IMR-90 (cell line): ENCODE results near the gene RPS6KL1. TPM values are rescaled to one million over a fixed set of nuclear protein-coding genes. Genes with fewer than 3 reads are reported as not detected.

ENCODE experiments used
- ATAC-seq: fragments of 200-7000 bp; cut with Tn5 transposase; 2 replicates; pipeline ENCODE4 v1.9.1; 2020; ENCODE audit warnings: low read depth, mild to moderate bottlenecking, moderate library complexity
- BruUV-seq: library from RNA; stranded (reverse); fragments of 400-500 nt; replicated peaks from 2 replicates; lab custom pipeline; 2021; lab: Mats Ljungman, UMichigan
- CTCF ChIA-PET: fragments of 300-600 bp; formaldehyde crosslinking; extraction: SDS; loops from one replicate; lab custom pipeline; 2021; ENCODE audit warnings: antibody characterized with exemption; lab: Yijun Ruan, JAX
- POLR2A ChIA-PET: fragments of 300-600 bp; sonication (Branson Sonifier 250); formaldehyde crosslinking; loops from one replicate; lab custom pipeline; 2022; ENCODE audit warnings: antibody characterized with exemption; ENCODE audit not compliant: unreplicated experiment; lab: Charles Lee
- DNase-seq: peaks from one replicate; pipeline ENCODE4 v3.0.0; 2013
- H2AFZ ChIP-seq: replicated peaks from 2 replicates; pipeline ENCODE3; 2013; ENCODE audit warnings: low read length, mild to moderate bottlenecking; ENCODE audit not compliant: poor library complexity
- H2AK5ac ChIP-seq: 2 replicates; pipeline ENCODE4 v1.6.1; 2013; ENCODE audit warnings: low read depth, low read length, inconsistent platforms
- H2AK9ac ChIP-seq: replicated peaks from 2 replicates; pipeline ENCODE3; 2013; ENCODE audit warnings: mild to moderate bottlenecking, low read depth, low read length, moderate library complexity; ENCODE audit not compliant: poor library complexity
- H2BK120ac ChIP-seq: 2 replicates; pipeline ENCODE4 v1.6.1; 2013; ENCODE audit warnings: low read depth, low read length, inconsistent platforms
- H2BK15ac ChIP-seq: 3 replicates; pipeline ENCODE4 v1.6.1; 2013; ENCODE audit warnings: low read depth, low read length, inconsistent platforms
- H2BK20ac ChIP-seq: 2 replicates; pipeline ENCODE4 v1.6.1; 2013; ENCODE audit warnings: low read depth, mild to moderate bottlenecking, inconsistent platforms, low read length, moderate library complexity
- H2BK5ac ChIP-seq: 2 replicates; pipeline ENCODE4 v1.6.1; 2013; ENCODE audit warnings: mild to moderate bottlenecking, low read depth, low read length, inconsistent platforms; ENCODE audit not compliant: poor library complexity, severe bottlenecking
- H3K14ac ChIP-seq: replicated peaks from 2 replicates; pipeline ENCODE4 v1.6.1; 2013; ENCODE audit warnings: low read depth, low read length, inconsistent platforms
- H3K18ac ChIP-seq: 2 replicates; pipeline ENCODE4 v1.6.1; 2013; ENCODE audit warnings: low read depth, low read length, control low read depth
- H3K23ac ChIP-seq: 2 replicates; pipeline ENCODE4 v1.6.1; 2013; ENCODE audit warnings: low read depth, low read length, inconsistent platforms
- H3K27ac ChIP-seq: 2 replicates; pipeline ENCODE4 v1.5.1; 2013; ENCODE audit warnings: mild to moderate bottlenecking, control low read depth, low read length; ENCODE audit not compliant: insufficient read depth
- H3K27me3 ChIP-seq: 2 replicates; pipeline ENCODE4 v1.6.1; 2013; ENCODE audit warnings: low read length; ENCODE audit not compliant: control insufficient read depth, insufficient read depth
- H3K36me3 ChIP-seq: 2 replicates; pipeline ENCODE4 v1.6.1; 2013; ENCODE audit warnings: low read length, mixed read lengths; ENCODE audit not compliant: control insufficient read depth, insufficient read depth
- H3K4ac ChIP-seq: 2 replicates; pipeline ENCODE4 v1.6.1; 2013; ENCODE audit warnings: low read depth, low read length, inconsistent platforms
- H3K4me1 ChIP-seq: 2 replicates; pipeline ENCODE4 v1.6.1; 2013; ENCODE audit warnings: low read length, mixed read lengths; ENCODE audit not compliant: control insufficient read depth, insufficient read depth
- H3K4me2 ChIP-seq: 2 replicates; pipeline ENCODE4 v1.6.1; 2013; ENCODE audit warnings: low read depth, mild to moderate bottlenecking, control low read depth, low read length, moderate library complexity
- H3K4me3 ChIP-seq: 2 replicates; pipeline ENCODE4 v1.5.1; 2013; ENCODE audit warnings: low read depth, mild to moderate bottlenecking, control low read depth, low read length, moderate library complexity; ENCODE audit not compliant: insufficient read depth
- H3K56ac ChIP-seq: 2 replicates; pipeline ENCODE4 v1.6.1; 2013; ENCODE audit warnings: low read length, inconsistent platforms; ENCODE audit not compliant: insufficient read depth; ENCODE audit errors: extremely low read depth
- H3K79me1 ChIP-seq, 2 experiments: 2 replicates each; pipeline ENCODE4 v1.6.1; 2013; ENCODE audit warnings: low read length in 2 of 2, inconsistent platforms in 1 of 2, low read depth in 1 of 2
- H3K9ac ChIP-seq: 2 replicates; pipeline ENCODE4 v1.6.1; 2013; ENCODE audit warnings: low read depth, low read length, control low read depth
- H3K9me1 ChIP-seq: 2 replicates; pipeline ENCODE4 v1.6.1; 2013; ENCODE audit warnings: low read length, inconsistent platforms; ENCODE audit not compliant: insufficient read depth
- H3K9me3 ChIP-seq: 2 replicates; pipeline ENCODE4 v1.6.1; 2013; ENCODE audit warnings: low read length; ENCODE audit not compliant: control insufficient read depth, insufficient read depth
- H4K20me1 ChIP-seq: 2 replicates; pipeline ENCODE4 v1.6.1; 2013; ENCODE audit warnings: low read length, inconsistent platforms; ENCODE audit not compliant: insufficient read depth
- H4K5ac ChIP-seq: 2 replicates; pipeline ENCODE4 v1.6.1; 2013; ENCODE audit warnings: mild to moderate bottlenecking, low read depth, low read length, control low read depth
- H4K8ac ChIP-seq, 2 experiments: 2 replicates each; pipeline ENCODE4 v1.6.1; 2013; ENCODE audit warnings: low read depth in 2 of 2, low read length in 2 of 2, control low read depth in 1 of 2, inconsistent platforms in 1 of 2
- H4K91ac ChIP-seq: 2 replicates; pipeline ENCODE4 v1.6.1; 2013; ENCODE audit warnings: low read depth, low read length, inconsistent platforms; ENCODE audit not compliant: insufficient read depth
- BHLHE40 ChIP-seq: fragments of 150-350 bp; IDR thresholded peaks from 2 replicates; pipeline ENCODE4 v1.6.1; 2016; ENCODE audit warnings: mild to moderate bottlenecking, low read depth, low read length
- CHD1 ChIP-seq: IDR thresholded peaks from 2 replicates; pipeline ENCODE4 v1.6.1; 2012; ENCODE audit warnings: low read depth, low read length, improper control_type of control experiment
- CTCF ChIP-seq: conservative IDR thresholded peaks from 2 replicates; pipeline ENCODE4 v1.5.1; 2012; ENCODE audit warnings: mild to moderate bottlenecking, low read depth, low read length, improper control_type of control experiment
- MAZ ChIP-seq: IDR thresholded peaks from 2 replicates; pipeline ENCODE4 v1.6.1; 2012; ENCODE audit warnings: low read depth, mild to moderate bottlenecking, low read length, improper control_type of control experiment, moderate library complexity, borderline replicate concordance
- POLR2A ChIP-seq: IDR thresholded peaks from 2 replicates; pipeline ENCODE4 v1.6.1; 2012; ENCODE audit warnings: mild to moderate bottlenecking, low read depth, low read length
- RAD21 ChIP-seq: IDR thresholded peaks from 2 replicates; pipeline ENCODE4 v1.6.1; 2012; ENCODE audit warnings: low read length, improper control_type of control experiment
- RCOR1 ChIP-seq: IDR thresholded peaks from 2 replicates; pipeline ENCODE4 v1.6.1; 2012; ENCODE audit warnings: mild to moderate bottlenecking, low read length, improper control_type of control experiment; ENCODE audit not compliant: insufficient replicate concordance
- SMC3 ChIP-seq: fragments of 150-350 bp; IDR thresholded peaks from 2 replicates; pipeline ENCODE4 v1.6.1; 2016; ENCODE audit warnings: low read depth, mild to moderate bottlenecking, antibody characterized with exemption, low read length, moderate library complexity
- WGBS, 2 experiments: methylation state at CpG; one replicate each; pipeline versions ENCODE4 v1.1.5 to v1.1.7; 2013; ENCODE audit warnings: missing lambda C conversion rate in 2 of 2; ENCODE audit not compliant: insufficient read length in 1 of 2; ENCODE audit errors: extremely low coverage in 2 of 2; 5-methylcytosine and 5-hydroxymethylcytosine counted together
- dilution Hi-C: fragments of 300-500 bp; cut with HindIII; formaldehyde crosslinking; loops from one replicate; pipeline ENCODE4 v1.14.3; 2018; ENCODE audit warnings: low sequenced_read_pairs; ENCODE audit not compliant: unreplicated experiment
- in situ Hi-C: fragments of 300-500 bp; cut with MboI; formaldehyde crosslinking; loops from 3 replicates; pipeline ENCODE4 v1.14.3; 2019; ENCODE audit warnings: low sequenced_read_pairs, inconsistent platforms, mixed read lengths
- intact Hi-C: fragments of 100-400 bp; cut with micrococcal nuclease; formaldehyde crosslinking; loops from 2 replicates; pipeline ENCODE4 v1.10.0; 2022
- polyA plus RNA-seq, 3 experiments: library from polyadenylated mRNA; depleted of rRNA; stranded (reverse); fragments of >200 nt; gene quantifications; 2 replicates each; pipeline ENCODE4 v1.2.3, GENCODE V29; 2012; ENCODE audit warnings: low replicate concordance in 1 of 3
- total RNA-seq: library from RNA; depleted of rRNA; stranded (reverse); fragments of >200 nt; gene quantifications from 2 replicates; pipeline ENCODE4 v1.2.3, GENCODE V29; 2012

Gene RPS6KL1
- total and polyA plus RNA-seq, 2 of the 4 experiments (the other 2 are of a cell fraction) = 0.72 to 1.7 TPM

- Histone ChIP-seq H2BK20ac (no peak overlapping the region), H3K4me3 (no peak overlapping the region), H3K56ac (no peak overlapping the region), H3K14ac (no peak overlapping the region), H3K27ac (no peak overlapping the region), H2BK15ac (peak overlapping the region; percentile 21; the same call in 1 of the 3 replicates), H3K9me3 (no peaks in the 10 kb centered on the region), H4K91ac (no peak overlapping the region; the same call in 1 of the 2 replicates), H3K9ac (no peak overlapping the region), H3K79me1 (no peaks in the 10 kb centered on the region), H3K9me1 (peaks cover 8% of the 10 kb centered on the region), H2BK120ac (no peak overlapping the region; the same call in 1 of the 2 replicates), H2AK9ac (peak overlapping the region; percentile 62), H3K18ac (no peak overlapping the region), H4K5ac (no peak overlapping the region), H2AK5ac (no peak overlapping the region; the same call in 1 of the 2 replicates), H4K20me1 (no peaks in the 10 kb centered on the region), H3K23ac (no peak overlapping the region), H2BK5ac (no peak overlapping the region), H2AFZ (peak overlapping the region; percentile 89), H4K8ac (peak overlapping the region in 1 of 2 experiments; percentile 84; a peak in 1 of 4 replicates), H3K36me3 (no peaks in the 10 kb centered on the region), H3K4me2 (no peak overlapping the region), H3K4ac (no peak overlapping the region; the same call in 1 of the 2 replicates), H3K4me1 (peaks cover 13% of the 10 kb centered on the region), H3K27me3 (no peaks in the 10 kb centered on the region)
- intact Hi-C loops = loop anchor here (1.0 to 10.0 kb wide), 4 partner anchors 32 to 349 kb away; partner anchors contain the start of gene EIF2B2
- ChIA-PET CTCF (interaction anchor here (0.7 to 1.3 kb wide), 6 partner anchors 15 to 320 kb away, joined by 3 to 4 read pairs (median 3); partner anchors contain the start of gene ACYP1), POLR2A (no interaction called here)
- in situ Hi-C loops = no loop called here
- peak; percentile 90 for ATAC-seq
- dilution Hi-C loops = no loop called here
- peak; percentile 59 for DNase-seq
- no TSS peak for BruUV-seq
- TF ChIP-seq MAZ (no peak), POLR2A (peak; percentile 38; the same call in 1 of the 2 replicates), BHLHE40 (no peak), SMC3 (peak; percentile 80), CTCF (peak; percentile 90), RAD21 (peak; percentile 84), RCOR1 (no peak), CHD1 (no peak)
- WGBS, 2 experiments = 0% methylated on average over 1 of the region's 17 CpGs; no CpG with 5 or more reads in 1 of the 2 experiments
These were observed 23.0 kb upstream of the RPS6KL1 start for GRCh38 chr14:74945852-74946658.
